ENCODE results near the gene IGFBPL1.

DNA sequence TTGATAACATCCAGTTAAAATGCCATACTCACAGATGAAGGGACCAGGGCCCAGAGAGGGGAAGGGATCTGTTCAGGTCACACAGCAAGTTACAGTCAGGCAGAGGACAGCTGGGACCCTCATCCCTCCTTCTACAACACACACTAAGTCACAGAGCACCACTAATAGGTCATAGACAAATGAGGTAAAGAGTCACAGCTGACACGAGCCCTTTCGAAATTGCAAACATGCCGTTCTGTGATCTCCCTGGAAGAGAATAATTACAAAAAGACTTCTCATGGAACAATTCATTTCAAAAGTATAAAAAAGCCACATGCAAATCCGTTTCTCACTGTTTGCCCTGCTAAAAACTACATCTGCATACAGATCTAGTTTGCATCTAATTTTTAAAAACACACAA lies 15.5 kb downstream of the IGFBPL1 start:
- TF ChIP-seq, protein P1, sequence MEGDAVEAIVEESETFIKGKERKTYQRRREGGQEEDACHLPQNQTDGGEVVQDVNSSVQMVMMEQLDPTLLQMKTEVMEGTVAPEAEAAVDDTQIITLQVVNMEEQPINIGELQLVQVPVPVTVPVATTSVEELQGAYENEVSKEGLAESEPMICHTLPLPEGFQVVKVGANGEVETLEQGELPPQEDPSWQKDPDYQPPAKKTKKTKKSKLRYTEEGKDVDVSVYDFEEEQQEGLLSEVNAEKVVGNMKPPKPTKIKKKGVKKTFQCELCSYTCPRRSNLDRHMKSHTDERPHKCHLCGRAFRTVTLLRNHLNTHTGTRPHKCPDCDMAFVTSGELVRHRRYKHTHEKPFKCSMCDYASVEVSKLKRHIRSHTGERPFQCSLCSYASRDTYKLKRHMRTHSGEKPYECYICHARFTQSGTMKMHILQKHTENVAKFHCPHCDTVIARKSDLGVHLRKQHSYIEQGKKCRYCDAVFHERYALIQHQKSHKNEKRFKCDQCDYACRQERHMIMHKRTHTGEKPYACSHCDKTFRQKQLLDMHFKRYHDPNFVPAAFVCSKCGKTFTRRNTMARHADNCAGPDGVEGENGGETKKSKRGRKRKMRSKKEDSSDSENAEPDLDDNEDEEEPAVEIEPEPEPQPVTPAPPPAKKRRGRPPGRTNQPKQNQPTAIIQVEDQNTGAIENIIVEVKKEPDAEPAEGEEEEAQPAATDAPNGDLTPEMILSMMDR (IDR thresholded peaks at IDR 0.05) = no peak
- TF ChIP-seq, protein P2, sequence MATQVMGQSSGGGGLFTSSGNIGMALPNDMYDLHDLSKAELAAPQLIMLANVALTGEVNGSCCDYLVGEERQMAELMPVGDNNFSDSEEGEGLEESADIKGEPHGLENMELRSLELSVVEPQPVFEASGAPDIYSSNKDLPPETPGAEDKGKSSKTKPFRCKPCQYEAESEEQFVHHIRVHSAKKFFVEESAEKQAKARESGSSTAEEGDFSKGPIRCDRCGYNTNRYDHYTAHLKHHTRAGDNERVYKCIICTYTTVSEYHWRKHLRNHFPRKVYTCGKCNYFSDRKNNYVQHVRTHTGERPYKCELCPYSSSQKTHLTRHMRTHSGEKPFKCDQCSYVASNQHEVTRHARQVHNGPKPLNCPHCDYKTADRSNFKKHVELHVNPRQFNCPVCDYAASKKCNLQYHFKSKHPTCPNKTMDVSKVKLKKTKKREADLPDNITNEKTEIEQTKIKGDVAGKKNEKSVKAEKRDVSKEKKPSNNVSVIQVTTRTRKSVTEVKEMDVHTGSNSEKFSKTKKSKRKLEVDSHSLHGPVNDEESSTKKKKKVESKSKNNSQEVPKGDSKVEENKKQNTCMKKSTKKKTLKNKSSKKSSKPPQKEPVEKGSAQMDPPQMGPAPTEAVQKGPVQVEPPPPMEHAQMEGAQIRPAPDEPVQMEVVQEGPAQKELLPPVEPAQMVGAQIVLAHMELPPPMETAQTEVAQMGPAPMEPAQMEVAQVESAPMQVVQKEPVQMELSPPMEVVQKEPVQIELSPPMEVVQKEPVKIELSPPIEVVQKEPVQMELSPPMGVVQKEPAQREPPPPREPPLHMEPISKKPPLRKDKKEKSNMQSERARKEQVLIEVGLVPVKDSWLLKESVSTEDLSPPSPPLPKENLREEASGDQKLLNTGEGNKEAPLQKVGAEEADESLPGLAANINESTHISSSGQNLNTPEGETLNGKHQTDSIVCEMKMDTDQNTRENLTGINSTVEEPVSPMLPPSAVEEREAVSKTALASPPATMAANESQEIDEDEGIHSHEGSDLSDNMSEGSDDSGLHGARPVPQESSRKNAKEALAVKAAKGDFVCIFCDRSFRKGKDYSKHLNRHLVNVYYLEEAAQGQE (IDR thresholded peaks at IDR 0.05; ENCODE audit: insufficient read depth in 1 of 2, low read depth in 2 of 2, low read length in 1 of 2) = no peak

Measured in Panc1 (cell line).